SU-DHL-6 (cell line): ENCODE results near the gene FAM111A.

ENCODE experiments used
- H2AFZ ChIP-seq: fragments of 200-600 bp; sonication (generic); 2 replicates; pipeline ENCODE4 v1.6.1; 2014; ENCODE audit warnings: low read depth, mild to moderate bottlenecking, moderate library complexity, mixed read lengths, antibody characterized with exemption, low read length; ENCODE audit not compliant: severe bottlenecking
- H3F3A ChIP-seq: fragments of 200-600 bp; shearing (Covaris generic); 2 replicates; pipeline ENCODE4 v1.6.0; 2016; ENCODE audit warnings: antibody characterized with exemption, mild to moderate bottlenecking; ENCODE audit not compliant: insufficient read depth
- H3K27ac ChIP-seq: fragments of 200-600 bp; sonication (generic); 2 replicates; pipeline ENCODE4 v1.5.1; 2016; ENCODE audit warnings: low read depth, mild to moderate bottlenecking, low read length, moderate library complexity, mixed read lengths
- H3K27me3 ChIP-seq: fragments of 200-600 bp; sonication (generic), shearing (Covaris generic); 2 replicates; pipeline ENCODE4 v1.6.0; 2014; ENCODE audit warnings: mild to moderate bottlenecking, low read length
- H3K36me3 ChIP-seq: fragments of 200-600 bp; sonication (generic); 2 replicates; pipeline ENCODE4 v1.6.1; 2014; ENCODE audit warnings: mild to moderate bottlenecking, low read length, mixed read lengths
- H3K4me2 ChIP-seq: fragments of 300-600, 200-600 bp; shearing (Covaris generic), sonication (generic); 2 replicates; pipeline ENCODE4 v1.6.0; 2014; ENCODE audit warnings: low read length, low read depth, mild to moderate bottlenecking; ENCODE audit not compliant: poor library complexity, severe bottlenecking
- H3K4me3 ChIP-seq: fragments of 200-600 bp; sonication (generic); 2 replicates; pipeline ENCODE4 v1.5.1; 2014; ENCODE audit warnings: antibody characterized with exemption, low read length, mild to moderate bottlenecking, mixed read lengths; ENCODE audit not compliant: insufficient read depth, poor library complexity, severe bottlenecking
- H3K79me2 ChIP-seq: fragments of 200-600 bp; sonication (generic); 2 replicates; pipeline ENCODE4 v1.6.1; 2014; ENCODE audit warnings: mild to moderate bottlenecking, low read length, moderate library complexity; ENCODE audit not compliant: insufficient read depth
- H3K9ac ChIP-seq: fragments of 200-600 bp; sonication (generic); 2 replicates; pipeline ENCODE4 v1.7.0; 2014; ENCODE audit warnings: mild to moderate bottlenecking, low read length
- H3K9me2 ChIP-seq: fragments of 200-600 bp; sonication (generic); replicated peaks from 2 replicates; pipeline ENCODE4 v1.6.1; 2014; ENCODE audit warnings: low read length; ENCODE audit not compliant: insufficient read depth
- H3K9me3 ChIP-seq: fragments of 200-600 bp; sonication (generic); 2 replicates; pipeline ENCODE4 v1.6.1; 2014; ENCODE audit warnings: low read length, mixed read lengths; ENCODE audit not compliant: insufficient read depth
- H4K20me1 ChIP-seq: fragments of 200-600 bp; sonication (generic); 2 replicates; pipeline ENCODE4 v1.6.1; 2014; ENCODE audit warnings: low read depth, mild to moderate bottlenecking, antibody characterized with exemption, low read length, moderate library complexity, mixed read lengths
- CTCF ChIP-seq: fragments of 200-600 bp; sonication (generic); IDR thresholded peaks from one replicate; pipeline ENCODE4 v1.5.1; 2017; ENCODE audit warnings: antibody characterized with exemption, mild to moderate bottlenecking, low read length, moderate library complexity; ENCODE audit not compliant: insufficient read depth, poor library complexity, severe bottlenecking
- EZH2phosphoT487 ChIP-seq: fragments of 200-600 bp; sonication (generic), shearing (Covaris generic); conservative IDR thresholded peaks from 2 replicates; pipeline ENCODE4 v1.6.1; 2018; ENCODE audit warnings: mild to moderate bottlenecking, antibody characterized with exemption, low read length, moderate library complexity, mixed read lengths

FAM111A gene

DNA sequence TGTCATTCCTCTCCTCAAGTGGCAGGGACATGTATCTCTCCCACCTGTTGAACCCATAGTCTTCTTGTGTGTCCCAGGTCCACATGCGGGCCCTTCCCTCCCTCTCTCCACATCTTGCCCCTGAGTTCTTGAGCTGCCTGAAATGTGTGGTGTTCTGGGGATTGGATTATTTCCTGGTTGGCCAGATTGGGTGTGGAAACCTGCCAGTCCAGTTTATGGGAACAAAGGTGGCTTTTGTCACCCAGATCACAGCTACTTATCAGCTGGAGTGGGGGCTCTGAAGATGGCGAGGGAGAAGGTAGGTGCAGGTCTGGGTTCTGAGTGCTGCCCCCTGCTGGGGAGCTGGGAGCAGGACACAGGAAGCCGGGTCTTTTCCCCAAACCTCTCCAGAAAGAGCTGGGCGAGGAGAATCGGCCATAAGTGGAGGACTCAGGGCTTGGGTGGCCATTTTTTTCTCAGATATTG is 43.5 kb downstream of the FAM111A start:
- Histone ChIP-seq H3K4me3 (no peak overlapping the region), H3K27me3 (no peaks in the 10 kb centered on the region), H4K20me1 (no peaks in the 10 kb centered on the region), H3F3A (no peaks in the 10 kb centered on the region), H3K36me3 (no peaks in the 10 kb centered on the region; the same call in 1 of the 2 replicates), H3K4me2 (no peak overlapping the region), H3K27ac (no peak overlapping the region), H3K79me2 (no peaks in the 10 kb centered on the region), H3K9me3 (no peaks in the 10 kb centered on the region), H2AFZ (no peak overlapping the region), H3K9me2 (no peaks in the 10 kb centered on the region), H3K9ac (no peak overlapping the region)
- peak; percentile 95 for TF ChIP-seq CTCF
- no peak for TF ChIP-seq EZH2phosphoT487

GRCh38 chr11:59187035-59187434 is 44.4 kb downstream of the FAM111A start:
- H3K4me2 ChIP-seq, result no peak overlapping the region

DNA sequence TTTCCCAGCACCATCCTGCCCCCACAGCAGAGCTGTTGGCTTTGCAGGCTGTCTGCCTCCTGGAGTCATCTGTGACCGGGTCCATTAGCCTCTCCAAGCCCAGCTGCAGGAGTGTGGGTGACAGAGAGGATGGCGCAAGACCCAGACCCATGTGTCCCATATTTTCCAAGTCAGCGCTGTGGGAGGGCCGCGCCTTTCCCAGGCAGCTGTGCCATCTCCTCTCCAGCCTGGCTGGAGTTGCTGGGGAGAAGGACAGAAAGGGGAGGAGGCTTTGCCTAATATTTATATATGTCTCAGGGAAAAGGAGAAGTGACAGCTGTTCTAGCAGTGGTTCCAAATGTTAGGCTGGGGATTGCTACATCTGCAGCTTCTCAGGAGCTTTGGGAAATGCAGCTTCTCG is 44.9 kb downstream of the FAM111A start:
- Histone ChIP-seq H3K4me3 (no peak overlapping the region), H3K9me3 (no peaks in the 10 kb centered on the region), H3K27ac (no peak overlapping the region), H3K9ac (no peak overlapping the region), H3F3A (no peaks in the 10 kb centered on the region), H3K27me3 (no peaks in the 10 kb centered on the region), H3K79me2 (no peaks in the 10 kb centered on the region), H2AFZ (no peak overlapping the region), H4K20me1 (no peaks in the 10 kb centered on the region), H3K36me3 (no peaks in the 10 kb centered on the region; the same call in 1 of the 2 replicates), H3K9me2 (no peaks in the 10 kb centered on the region), H3K4me2 (no peak overlapping the region)
- no peak for TF ChIP-seq EZH2phosphoT487
- no peak for TF ChIP-seq CTCF

More at GRCh38 chr11:59187035-59187434, 44.4 kb downstream of the FAM111A start:
- Histone ChIP-seq H4K20me1 (no peaks in the 10 kb centered on the region), H3K27me3 (no peaks in the 10 kb centered on the region), H3K9me2 (no peaks in the 10 kb centered on the region), H3K9ac (no peak overlapping the region), H2AFZ (no peak overlapping the region), H3K4me3 (no peak overlapping the region), H3K79me2 (no peaks in the 10 kb centered on the region), H3K9me3 (no peaks in the 10 kb centered on the region), H3K27ac (no peak overlapping the region), H3K36me3 (no peaks in the 10 kb centered on the region; the same call in 1 of the 2 replicates), H3F3A (no peaks in the 10 kb centered on the region)
- TF ChIP-seq CTCF (no peak), EZH2phosphoT487 (no peak)
